Measurements from ENCODE around the gene NT5DC1. TPM values are rescaled to one million over a fixed set of nuclear protein-coding genes. Genes with fewer than 3 reads are reported as not detected.

The NT5DC1 gene
- total RNA-seq, 2 experiments from 2014 or later, result 20.5 to 58.8 TPM

GRCh38 chr6:116176596-116176995 is 75.9 kb downstream of the NT5DC1 start:
- no TSS peak for BruUV-seq (replicated peaks)
- H3K36me3 ChIP-seq (ENCODE audit: insufficient read depth, low read length), result no peaks in the 10 kb centered on the region
- POLR2A ChIA-PET, result no interaction called here

DNA sequence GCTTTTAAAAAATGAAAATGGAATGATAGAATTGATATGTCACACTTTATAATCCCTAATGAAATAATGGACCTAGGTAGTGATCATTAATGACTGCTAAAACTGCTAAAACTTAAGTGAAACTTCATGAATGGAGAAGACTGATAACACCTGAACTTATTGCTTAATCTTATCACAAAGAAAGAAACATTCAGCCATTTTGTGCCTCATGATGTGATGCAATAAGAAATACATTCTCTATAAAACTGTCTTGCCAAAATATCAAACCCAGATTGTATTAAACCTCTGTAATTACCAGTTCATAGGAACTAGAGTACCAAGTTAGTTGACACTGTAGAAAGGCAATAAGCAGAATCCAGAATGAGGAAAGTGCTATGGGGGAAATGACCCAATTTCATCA is 79.7 kb downstream of the NT5DC1 start:
- TF ChIP-seq EZH2phosphoT487 (IDR thresholded peaks at IDR 0.05; ENCODE audit: borderline replicate concordance, low read depth, low read length) (no peak), CTCF (conservative IDR thresholded peaks at IDR 0.05; ENCODE audit: low read length) (no peak)
- intact Hi-C loops (cut with micrococcal nuclease; ENCODE audit: unreplicated experiment), result no loop called here
- Histone ChIP-seq H3K36me3 (ENCODE audit: insufficient read depth, low read length) (no peaks in the 10 kb centered on the region), H3K79me2 (ENCODE audit: insufficient read depth, low read depth, low read length) (no peaks in the 10 kb centered on the region), H3K9me3 (ENCODE audit: low read length) (no peaks in the 10 kb centered on the region), H3K4me3 (ENCODE audit: low read depth, low read length, poor library complexity, severe bottlenecking) (no peak overlapping the region), H3K9me2 (ENCODE audit: insufficient read depth, low read length) (no peaks in the 10 kb centered on the region), H4K20me1 (ENCODE audit: insufficient read depth, low read length) (no peaks in the 10 kb centered on the region), H2AFZ (ENCODE audit: low read length) (no peak overlapping the region), H3K4me1 (ENCODE audit: insufficient read depth, low read length, poor library complexity, severe bottlenecking) (no peaks in the 10 kb centered on the region), H3K4me2 (ENCODE audit: low read length) (no peak overlapping the region), H3K27ac (ENCODE audit: low read depth, low read length, poor library complexity, severe bottlenecking) (no peak overlapping the region)
- ChIA-PET POLR2A (interaction anchor here (0.7 kb wide), 1 partner anchor 34 kb away, joined by 3 read pairs; no protein-coding TSS in a partner anchor), CTCF (ENCODE audit: unreplicated experiment) (no interaction called here)
- BruUV-seq (replicated peaks), result no TSS peak
- no peak for DNase-seq (ENCODE audit: low spot score)

More at GRCh38 chr6:116176596-116176995, 75.9 kb downstream of the NT5DC1 start:
- Histone ChIP-seq H4K20me1 (ENCODE audit: insufficient read depth, low read length) (no peaks in the 10 kb centered on the region), H3K27ac (ENCODE audit: low read depth, low read length, poor library complexity, severe bottlenecking) (no peak overlapping the region), H2AFZ (ENCODE audit: low read length) (no peak overlapping the region), H3K4me1 (ENCODE audit: insufficient read depth, low read length, poor library complexity, severe bottlenecking) (no peaks in the 10 kb centered on the region), H3K4me2 (ENCODE audit: low read length) (no peak overlapping the region), H3K79me2 (ENCODE audit: insufficient read depth, low read depth, low read length) (no peaks in the 10 kb centered on the region), H3K4me3 (ENCODE audit: low read depth, low read length, poor library complexity, severe bottlenecking) (no peak overlapping the region), H3K9me3 (ENCODE audit: low read length) (no peaks in the 10 kb centered on the region), H3K9me2 (ENCODE audit: insufficient read depth, low read length) (no peaks in the 10 kb centered on the region)
- CTCF ChIA-PET (ENCODE audit: unreplicated experiment), result no interaction called here
- TF ChIP-seq EZH2phosphoT487 (IDR thresholded peaks at IDR 0.05; ENCODE audit: borderline replicate concordance, low read depth, low read length), result no peak
- intact Hi-C loops (cut with micrococcal nuclease; ENCODE audit: unreplicated experiment), result no loop called here
- DNase-seq (ENCODE audit: low spot score), result no peak

GRCh38 chr6:116189472-116189871 is 88.8 kb downstream of the NT5DC1 start:
- Histone ChIP-seq H3K36me3 (ENCODE audit: insufficient read depth, low read length) (no peaks in the 10 kb centered on the region), H3K27ac (ENCODE audit: low read depth, low read length, poor library complexity, severe bottlenecking) (no peak overlapping the region), H3K9me2 (ENCODE audit: insufficient read depth, low read length) (no peaks in the 10 kb centered on the region), H3K4me3 (ENCODE audit: low read depth, low read length, poor library complexity, severe bottlenecking) (no peak overlapping the region), H4K20me1 (ENCODE audit: insufficient read depth, low read length) (no peaks in the 10 kb centered on the region), H3K9me3 (ENCODE audit: low read length) (no peaks in the 10 kb centered on the region), H2AFZ (ENCODE audit: low read length) (no peak overlapping the region), H3K79me2 (ENCODE audit: insufficient read depth, low read depth, low read length) (no peaks in the 10 kb centered on the region), H3K4me2 (ENCODE audit: low read length) (no peak overlapping the region), H3K4me1 (ENCODE audit: insufficient read depth, low read length, poor library complexity, severe bottlenecking) (no peaks in the 10 kb centered on the region)
- BruUV-seq (replicated peaks), result no TSS peak
- intact Hi-C loops (cut with micrococcal nuclease; ENCODE audit: unreplicated experiment), result no loop called here
- POLR2A ChIA-PET, result interaction anchor here (0.5 to 0.7 kb wide), 3 partner anchors 188 to 378 kb away, joined by 3 read pairs; no protein-coding TSS in a partner anchor
- no peak for DNase-seq (ENCODE audit: low spot score)
- TF ChIP-seq CTCF (conservative IDR thresholded peaks at IDR 0.05; ENCODE audit: low read length) (no peak), EZH2phosphoT487 (IDR thresholded peaks at IDR 0.05; ENCODE audit: borderline replicate concordance, low read depth, low read length) (no peak)
- CTCF ChIA-PET (ENCODE audit: unreplicated experiment), result no interaction called here
